Limb (tissue), 2 donors: ENCODE measurements around the gene CCR1.

Experiments
- DNase-seq, 2 donors: peaks; one replicate each; pipeline ENCODE4 v3.0.0-alpha.2; 2016; ENCODE audit errors: extremely low spot score in 2 of 2

Gene CCR1

DNA sequence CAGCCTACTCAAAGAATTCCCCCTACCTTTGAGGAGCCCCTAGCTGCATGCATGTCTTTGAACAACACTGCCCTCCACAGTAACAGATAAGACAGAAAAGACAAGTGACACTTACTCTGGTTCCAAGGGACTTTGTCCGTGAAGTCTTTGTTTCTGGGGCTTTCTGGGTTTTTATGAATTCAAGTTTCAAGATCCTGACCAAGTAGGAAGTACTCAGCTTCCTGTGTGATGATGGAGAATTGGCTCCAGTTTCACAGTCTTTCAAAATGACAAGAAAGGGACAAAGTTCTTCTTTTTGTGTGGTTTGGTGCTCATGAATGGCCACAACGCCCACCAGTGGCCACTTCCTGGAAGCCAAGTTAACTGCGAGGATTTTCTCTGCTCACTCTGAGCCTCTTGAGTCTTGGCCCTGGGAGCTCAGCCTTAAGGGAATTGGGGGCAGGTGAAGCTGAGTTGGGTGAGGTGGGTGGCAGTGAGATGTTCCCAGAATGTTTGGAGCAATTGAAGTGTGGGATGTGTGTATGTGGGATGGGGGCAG is at the start of gene CCR1:
Gene CCR1 (minus strand): TSS at position 147 of the 538 bp plus-strand sequence. CDS start 4,000 bp downstream, outside the sequence.
- DNase-seq = no peak

DNA sequence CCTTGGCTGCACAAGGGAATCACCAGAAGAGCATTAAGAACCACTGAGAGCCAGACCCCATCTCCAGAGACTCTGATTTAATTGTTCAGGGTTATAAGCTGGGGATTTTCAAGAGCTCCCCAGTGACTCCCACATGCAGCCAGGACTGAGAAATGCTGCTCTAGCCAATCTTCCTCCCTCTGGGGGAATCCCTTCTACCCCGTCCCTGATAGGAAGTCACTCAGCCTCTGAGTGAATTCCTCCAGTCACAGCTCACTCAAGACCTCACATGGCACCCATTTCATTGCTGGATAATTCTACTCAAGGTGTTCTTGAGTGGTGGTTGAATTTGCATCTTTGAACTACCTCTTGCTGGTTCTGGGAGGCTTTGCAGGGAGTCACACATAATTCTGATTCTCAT is 44.9 kb upstream of the CCR1 start:
- no peak for DNase-seq

DNA sequence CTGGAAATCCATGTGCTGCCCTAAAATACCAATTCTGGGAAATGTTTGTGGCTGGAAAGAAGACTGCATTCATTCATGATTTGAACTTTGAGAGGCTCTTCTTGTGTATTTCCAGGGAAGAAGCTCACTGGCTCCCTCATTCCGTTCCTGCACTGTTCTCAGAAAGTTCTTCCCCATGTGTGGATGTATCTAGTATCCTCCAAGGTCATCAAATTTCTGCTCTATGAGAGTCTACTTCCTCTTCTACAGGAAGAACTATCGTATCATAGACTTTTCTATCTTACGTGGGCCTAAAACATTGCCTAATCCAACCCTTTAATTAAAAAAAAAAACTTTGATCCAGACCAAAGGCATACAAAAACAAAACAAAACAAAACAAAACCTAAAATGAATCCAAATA is 37.0 kb upstream of the CCR1 start:
- no peak for DNase-seq

DNA sequence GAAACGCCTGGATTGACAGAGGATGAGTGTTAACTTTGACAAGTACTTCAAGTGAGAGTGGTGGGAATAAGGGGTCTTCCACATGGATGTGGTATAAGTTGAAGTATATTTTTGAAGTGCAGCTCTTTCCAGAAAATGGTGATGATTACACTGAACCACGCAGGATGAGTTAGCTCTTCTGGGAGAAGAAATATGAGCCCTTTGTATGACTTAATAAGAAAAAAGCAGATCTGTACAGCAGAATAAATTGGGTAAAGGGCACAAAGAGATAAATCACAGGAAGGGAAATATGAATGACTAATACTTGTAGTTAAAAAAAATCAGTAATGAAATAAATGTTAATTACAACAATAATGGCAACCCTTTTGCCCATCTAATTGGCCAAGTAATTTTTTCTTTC is 35.4 kb upstream of the CCR1 start:
- no peak for DNase-seq

DNA sequence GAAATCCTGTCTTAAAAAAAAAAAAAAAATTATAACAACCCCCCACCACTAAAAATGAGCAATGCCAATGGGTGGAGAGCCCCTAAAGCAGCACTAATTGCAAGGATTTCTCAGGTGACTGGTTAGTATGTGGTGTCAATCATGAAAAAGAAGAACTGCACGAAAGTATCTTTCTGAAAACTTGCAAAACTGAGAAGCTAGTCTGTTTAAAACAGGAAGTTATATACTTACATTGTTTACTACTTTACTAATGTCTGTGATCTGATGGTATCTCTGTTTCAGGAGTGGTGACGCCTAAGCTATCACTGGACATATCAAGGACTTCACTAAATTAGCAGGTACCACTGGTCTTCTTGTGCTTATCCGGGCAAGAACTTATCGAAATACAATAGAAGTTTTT is 34.0 kb upstream of the CCR1 start, which contains the start of gene CCR3:
Gene CCR3 (plus strand): TSS at position 341 of the 400 bp plus-strand sequence. CDS start 22,699 bp downstream, outside the sequence.
- DNase-seq = no peak

DNA sequence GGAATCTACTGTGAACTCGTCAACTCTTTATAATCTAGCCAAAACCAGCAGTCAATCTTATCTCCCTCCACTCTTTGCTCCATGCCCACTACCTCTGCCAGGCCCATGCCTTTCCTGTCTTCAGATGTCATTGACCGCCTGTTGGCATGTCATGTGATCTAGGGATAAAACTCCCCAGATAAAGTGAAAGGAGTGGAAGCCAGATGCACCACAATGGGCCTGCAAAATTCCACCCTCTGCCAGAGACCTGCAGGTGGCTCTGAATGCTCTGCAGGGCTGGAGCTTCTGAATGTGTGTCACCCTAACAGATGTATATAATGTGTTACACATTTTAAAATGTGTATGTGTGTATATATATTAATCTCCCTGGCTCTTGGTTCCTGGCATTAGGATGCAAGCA is 31.8 kb upstream of the CCR1 start:
- DNase-seq = no peak

DNA sequence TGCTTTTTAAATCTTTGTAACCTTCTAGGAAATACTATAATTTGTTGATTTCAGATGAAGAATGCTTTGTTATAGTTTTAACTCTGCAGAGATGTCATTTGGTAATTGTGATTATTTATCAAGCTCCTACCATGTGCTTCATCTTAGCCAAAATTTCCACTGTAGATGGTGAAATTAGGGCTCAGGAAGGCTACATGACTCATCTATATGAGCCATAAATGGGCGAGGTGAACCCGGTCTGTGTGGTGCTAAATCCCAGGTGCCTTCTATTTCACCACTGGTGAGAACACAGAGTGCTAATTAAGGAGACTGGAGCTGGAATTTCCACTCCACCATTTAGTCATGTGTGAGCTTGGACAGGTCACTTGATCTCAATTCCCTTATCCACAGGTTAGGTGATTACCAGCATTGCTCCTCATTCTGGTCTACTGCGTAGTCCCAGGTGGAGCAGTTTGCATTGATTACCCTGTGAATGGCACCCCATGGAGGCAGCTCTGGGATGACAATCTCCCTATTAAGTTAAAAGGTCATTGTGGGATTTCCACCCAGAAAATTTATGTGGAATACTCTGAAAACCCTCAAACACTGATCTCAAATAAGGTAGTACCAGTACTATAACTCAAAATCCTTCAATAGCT is 31.3 kb upstream of the CCR1 start:
- DNase-seq = no peak

DNA sequence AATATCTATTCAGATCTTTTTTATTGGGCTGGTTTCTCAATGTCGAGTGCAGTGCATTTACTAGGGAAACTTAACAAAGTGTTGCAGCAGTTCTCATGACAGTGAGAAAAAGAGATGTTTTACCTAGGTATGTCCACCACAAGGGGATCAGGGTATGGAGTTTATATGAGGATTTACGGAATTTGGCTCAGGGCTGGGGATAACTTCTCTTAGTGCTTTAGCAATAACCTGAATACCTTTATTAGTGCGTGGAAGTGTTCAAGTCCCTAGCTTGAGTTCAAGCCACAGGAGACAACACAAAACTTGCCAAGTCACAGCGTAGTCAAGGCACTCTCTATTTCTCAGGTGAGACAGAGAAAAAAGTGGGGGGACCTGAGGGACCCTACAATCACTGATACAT is 30.3 kb upstream of the CCR1 start:
- DNase-seq = no peak

DNA sequence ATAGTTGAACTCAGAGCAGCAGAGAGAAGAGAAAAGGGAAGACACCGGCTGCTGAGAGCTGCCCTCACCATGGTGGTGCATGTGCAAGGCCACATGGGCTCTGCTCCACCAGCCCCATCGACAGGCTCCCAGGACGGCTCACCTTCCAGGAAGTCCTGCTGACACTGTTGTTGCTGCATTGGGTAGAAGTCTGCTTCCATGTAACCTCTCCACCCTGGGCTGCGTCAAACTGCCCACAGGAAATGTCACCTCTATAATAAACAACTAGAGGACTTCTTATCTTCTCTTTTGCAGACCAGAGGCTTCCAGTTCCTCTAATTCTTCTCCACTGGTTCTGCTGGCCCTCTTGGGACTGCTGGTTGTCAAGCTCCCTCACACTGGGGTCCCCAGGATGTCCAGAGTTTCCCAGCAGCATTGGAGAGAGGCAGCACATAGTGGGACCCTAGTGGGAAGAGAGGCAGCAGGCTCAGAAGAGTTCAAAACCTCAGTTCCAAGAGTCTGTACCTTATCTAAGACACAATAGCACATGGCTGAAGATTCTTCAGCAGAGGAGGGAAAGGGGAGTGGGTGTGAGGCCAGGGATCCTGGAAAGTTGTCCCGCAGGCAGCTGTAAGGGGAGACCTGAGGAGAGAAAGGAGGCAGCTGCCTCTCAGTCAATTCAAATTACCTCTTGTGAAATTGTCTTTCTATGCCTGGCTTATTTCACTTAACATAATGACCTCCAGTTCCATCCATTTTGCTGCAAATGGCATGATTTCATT is 28.4 kb upstream of the CCR1 start:
- no peak for DNase-seq

DNA sequence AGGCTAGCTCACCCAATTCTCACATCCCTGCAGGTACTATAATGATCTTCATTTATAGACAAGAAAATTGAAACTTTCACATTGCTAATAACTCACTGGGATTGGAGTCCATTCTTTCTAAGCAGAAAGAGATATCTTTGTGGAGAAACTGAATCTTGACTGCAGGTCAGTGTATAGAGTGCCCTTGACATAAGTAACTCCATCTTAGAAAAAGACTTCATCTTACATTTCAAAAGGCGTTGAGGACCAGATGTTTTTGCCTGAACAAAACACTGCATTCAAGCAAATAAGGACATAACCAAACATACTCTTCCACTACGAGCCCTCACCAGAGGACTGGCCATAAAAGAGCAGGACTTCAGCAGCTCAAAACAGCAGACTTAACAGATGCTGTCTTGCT is 27.3 kb upstream of the CCR1 start:
- DNase-seq = no peak

DNA sequence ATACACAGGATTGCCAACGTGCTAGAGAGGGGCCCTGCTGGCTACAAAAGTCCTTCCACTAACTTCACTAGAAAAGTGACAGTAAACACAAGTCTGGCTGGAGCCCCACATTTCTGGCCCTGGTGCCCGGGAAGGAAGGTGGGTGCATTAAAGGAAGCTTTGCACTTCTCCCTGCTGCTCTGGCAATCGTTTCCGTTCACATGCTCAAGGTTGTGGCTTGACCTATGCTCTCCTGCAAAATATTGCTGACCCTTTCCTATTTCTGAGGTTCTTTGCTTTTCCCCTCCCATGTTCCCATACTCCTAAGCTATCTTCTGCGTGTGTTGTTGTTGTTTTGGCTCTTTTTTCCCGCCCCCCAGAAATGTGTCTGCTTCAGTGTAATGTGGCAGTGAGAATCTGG is 25.1 kb upstream of the CCR1 start:
- DNase-seq = no peak

DNA sequence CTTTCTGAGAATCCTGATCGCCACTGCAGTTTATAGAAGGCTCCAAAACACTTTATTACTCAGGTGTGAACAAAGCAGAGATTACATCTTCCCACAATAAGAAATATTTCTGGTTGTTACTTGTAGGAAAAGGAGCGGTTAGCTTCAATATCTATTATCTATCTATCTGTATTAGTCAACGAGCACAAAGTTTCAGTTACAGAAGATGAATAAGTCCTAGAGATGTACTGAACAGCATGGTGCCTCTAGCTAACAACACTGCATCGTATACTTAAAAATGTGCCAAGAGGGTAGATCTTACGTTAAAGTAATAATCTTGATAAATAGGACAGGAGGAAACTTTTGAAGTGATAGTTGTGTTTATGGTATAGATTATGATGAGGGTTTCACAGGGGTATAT is 23.2 kb upstream of the CCR1 start:
- DNase-seq = no peak

DNA sequence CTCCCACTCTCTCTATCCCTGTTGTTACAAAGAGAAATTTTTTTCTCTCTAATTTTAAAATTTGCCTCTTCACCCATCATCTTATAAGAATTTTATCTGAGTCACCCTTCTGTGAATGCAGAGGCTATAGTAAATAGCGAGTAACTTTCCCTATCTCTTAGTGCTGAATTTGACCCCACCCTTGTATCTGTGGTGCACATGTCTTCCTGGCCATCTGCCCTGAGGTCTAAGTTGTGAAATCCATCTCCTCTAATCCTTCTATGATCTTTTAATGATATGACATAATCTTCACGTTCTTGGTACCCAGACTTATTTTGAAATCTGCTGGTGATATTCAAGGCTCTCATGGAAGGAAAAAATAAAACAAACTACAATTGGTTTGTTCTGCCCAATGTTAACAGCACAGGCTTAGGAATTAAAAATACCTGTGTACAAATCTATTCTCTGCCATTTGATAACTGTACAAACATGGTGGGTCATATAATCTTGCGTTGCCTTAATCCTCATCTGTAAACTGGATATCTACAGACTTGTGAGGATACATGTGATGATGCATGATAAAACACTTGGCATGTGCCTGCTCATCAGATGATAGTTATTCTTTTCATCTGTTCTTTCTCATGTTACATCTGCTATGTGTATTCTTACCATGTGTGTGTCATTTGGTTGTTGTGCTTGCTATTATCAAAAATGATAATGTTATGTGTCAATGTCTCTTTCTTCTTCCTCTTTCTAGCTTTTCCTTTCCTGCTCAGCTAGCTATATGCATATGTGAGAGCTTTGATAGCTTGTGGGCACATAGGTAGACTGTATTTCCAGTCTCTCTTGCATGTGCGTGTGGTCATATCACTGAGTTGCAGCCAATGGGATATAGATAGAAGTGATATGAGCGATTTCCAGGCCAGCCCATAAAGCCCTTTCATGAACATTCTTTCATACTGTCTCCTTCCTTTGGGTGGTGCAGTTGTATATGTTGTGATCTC is 20.4 kb upstream of the CCR1 start:
- no peak for DNase-seq

DNA sequence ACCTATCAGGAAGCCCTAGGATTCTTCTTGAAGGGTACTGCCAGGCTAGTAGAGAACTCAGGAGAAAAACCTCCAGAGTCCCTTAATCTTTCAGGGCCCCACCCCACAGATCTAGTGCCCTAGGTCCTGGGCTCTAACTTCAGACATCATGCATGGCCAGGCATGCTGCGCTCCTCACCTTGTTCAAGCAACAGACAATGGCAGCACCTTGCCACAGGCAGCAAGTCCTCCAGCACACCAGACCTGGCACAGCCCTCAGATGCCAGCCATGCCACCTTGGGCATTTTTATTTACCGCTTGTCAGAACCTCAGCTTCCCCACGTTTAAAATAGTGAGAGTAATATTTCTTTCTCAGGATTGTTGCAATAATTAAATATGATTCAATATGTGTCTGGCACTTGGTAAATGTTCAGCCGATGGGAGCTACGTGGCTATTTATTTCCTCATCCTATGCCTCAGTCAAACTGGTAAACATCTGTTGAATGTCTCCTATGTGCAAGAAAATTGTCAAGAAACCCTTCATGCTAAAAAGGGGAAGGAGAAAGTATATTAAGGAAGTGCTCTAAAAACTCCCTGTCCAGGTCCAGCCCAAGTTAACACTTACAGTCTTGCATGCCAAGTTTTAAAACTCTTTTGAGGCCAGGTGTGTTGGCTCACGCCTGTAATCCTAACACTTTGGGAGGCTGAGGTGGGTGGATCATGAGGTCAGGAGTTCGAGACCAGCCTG is 14.5 kb upstream of the CCR1 start:
- DNase-seq = no peak

DNA sequence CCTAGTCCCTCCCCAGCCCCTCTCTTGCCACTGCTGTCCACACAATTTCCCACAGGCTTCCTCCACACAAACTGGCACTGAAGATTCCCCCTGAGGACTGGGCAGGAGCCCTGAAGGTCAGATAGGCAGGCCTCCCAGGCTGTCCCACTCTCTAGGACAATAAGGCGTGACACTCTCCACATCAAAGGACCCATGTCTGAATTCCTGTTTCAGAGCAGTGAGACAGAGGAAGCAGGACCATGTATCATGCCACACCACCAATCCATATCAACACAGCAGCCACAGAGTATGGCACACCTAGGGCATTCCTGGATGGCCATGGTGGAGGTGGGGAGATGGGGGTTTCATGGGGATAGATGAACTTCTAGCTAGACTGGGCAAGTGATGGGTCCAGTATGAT is 13.8 kb upstream of the CCR1 start:
- DNase-seq = no peak

DNA sequence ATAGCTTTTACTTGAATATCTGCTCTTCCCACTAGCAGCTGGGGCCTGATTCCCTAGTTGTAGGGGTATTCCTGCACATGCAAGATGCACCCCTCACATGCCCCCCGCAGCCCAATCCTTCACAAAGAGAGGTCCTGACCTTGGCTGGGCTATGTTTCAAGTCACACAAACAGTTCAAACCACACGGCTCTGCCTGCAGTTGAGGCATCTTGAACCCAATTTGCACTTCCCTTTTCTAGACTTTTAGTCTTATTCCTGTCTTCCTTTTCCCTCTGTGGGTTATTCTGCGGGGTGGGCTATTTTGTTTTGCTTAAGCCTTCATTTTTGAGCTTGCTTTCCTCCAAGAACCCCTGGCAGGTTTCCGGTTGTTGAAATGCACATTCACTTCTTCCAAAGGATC is 13.3 kb upstream of the CCR1 start:
- no peak for DNase-seq

DNA sequence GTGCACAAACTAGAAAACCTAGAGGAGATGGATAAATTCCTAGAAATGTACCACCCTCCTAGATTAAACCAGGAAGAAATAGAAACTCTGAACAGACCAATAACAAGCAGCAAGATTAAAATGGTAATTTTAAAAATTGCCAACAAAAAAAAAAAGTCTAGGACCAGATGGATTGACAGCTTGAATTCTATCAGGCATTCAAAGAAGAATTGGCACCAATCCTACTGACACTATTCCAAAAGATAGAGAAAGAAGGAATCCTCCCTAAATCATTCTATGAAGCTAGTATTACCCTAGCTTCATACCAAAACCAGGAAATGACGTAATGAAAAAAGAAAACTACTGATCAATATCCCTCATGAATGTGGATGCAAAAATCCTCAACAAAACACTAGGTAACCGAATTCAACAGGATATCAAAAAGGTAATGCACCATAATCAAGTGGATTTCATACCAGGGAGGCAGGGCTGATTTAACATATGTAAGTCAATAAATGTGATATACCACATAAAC is 10.1 kb upstream of the CCR1 start:
- no peak for DNase-seq

DNA sequence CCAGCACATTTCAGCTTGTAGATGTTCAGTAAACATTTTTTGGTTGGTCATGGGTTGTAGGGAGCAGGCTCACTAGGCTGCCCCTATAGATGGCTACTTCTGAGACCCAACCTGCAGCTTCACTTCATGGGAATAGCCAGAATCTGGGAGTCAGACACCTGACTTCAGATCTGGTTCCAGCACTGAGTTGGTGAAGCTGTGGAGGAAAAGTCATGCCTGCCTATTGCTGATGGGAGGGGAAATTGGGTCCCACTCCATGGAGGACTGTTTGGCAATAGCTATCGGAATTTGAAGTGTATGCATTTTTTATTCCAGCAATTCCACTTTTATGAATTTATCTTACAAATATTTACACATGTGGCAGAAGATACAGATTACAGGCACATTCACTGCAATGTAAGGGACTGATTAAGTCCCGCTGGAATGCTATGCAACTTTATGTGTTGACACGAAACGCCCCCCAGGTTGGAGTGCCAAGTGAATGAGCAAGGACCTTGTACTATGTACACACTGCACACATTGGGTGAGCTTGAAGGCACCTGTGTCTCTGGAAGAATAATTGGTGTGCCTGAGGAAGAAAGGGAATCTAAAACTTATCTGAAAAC is 7.8 kb upstream of the CCR1 start:
- no peak for DNase-seq

DNA sequence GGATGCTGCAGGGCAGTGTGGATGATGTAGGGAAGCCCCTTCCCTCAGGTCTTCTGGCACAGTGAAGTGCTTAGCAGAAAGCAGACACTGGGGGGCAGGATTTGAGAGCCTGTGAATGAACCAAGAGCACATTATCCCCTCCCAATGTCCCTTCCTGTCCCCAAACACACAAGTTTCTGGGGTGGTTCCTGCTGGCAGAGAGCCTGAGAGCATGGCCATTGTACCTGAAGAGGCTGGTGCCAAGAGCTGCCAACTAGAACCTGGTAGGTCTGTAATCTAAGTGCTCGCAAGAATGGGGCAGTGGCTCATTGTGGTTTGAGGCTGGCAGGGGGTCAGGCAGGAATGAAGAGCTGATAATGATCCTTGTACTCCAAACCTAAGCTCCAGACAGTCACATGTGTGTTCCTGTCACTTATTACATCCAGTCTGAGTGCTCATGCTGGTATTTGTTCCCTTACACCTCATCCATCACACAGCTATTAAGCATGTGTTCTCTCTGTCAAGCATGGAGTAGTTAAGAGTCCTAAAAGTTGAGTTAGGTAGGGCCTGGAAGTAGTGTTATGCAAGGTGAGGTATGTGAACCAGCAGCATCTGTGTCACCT is 6.7 kb upstream of the CCR1 start:
- DNase-seq = no peak

DNA sequence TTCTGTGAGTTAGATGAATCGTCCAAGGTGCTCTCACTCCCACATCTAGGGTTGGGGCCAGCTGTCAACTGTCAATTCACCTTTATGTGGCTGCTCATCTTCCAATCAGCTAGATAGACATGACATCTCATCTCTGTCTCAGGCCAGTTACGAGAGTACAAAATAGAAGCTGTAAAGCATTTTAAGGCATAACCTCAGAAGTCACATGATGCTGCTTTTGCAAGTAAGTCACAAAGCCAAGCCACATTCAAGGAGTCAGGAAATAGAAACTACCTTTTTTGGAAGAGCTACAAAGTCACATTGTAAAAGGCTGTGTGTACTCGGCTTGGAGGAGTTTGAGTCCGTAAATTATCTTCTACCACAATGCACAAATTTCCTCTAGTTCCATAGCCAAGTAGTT is 5.1 kb upstream of the CCR1 start:
- no peak for DNase-seq
